Mesendoderm (in vitro differentiated cells): Measurements from ENCODE around the gene KIAA1549.
"Not testable (repeated sequence)": the region's sequence is repeated elsewhere in the genome, so short reads cannot be mapped to it uniquely, and the experiment has no call there.

Experiments
- DNase-seq: peaks from one replicate; pipeline ENCODE4 v3.0.0; 2013
- H2AK5ac ChIP-seq: 2 replicates; pipeline ENCODE4 v1.6.1; 2013; ENCODE audit warnings: low read length, inconsistent platforms
- H2BK120ac ChIP-seq: 2 replicates; pipeline ENCODE4 v1.6.1; 2013; ENCODE audit warnings: low read depth, mild to moderate bottlenecking, low read length, moderate library complexity, mixed read lengths
- H2BK15ac ChIP-seq: replicated peaks from 2 replicates; pipeline ENCODE4 v1.6.1; 2013; ENCODE audit warnings: low read depth, mild to moderate bottlenecking, moderate library complexity
- H2BK5ac ChIP-seq: 2 replicates; pipeline ENCODE4 v1.6.1; 2013; ENCODE audit warnings: low read length, inconsistent platforms
- H3K18ac ChIP-seq: 2 replicates; pipeline ENCODE4 v1.6.1; 2013; ENCODE audit warnings: mild to moderate bottlenecking, low read length, mixed read lengths
- H3K23ac ChIP-seq: one replicate; pipeline ENCODE4 v1.6.1; 2013; ENCODE audit warnings: low read length
- H3K27ac ChIP-seq: 2 replicates; pipeline ENCODE4 v1.5.1; 2013; ENCODE audit warnings: low read depth, mild to moderate bottlenecking, inconsistent platforms, low read length, moderate library complexity
- H3K27me3 ChIP-seq: 2 replicates; pipeline ENCODE4 v1.6.1; 2013; ENCODE audit warnings: low read length, control low read depth, mild to moderate bottlenecking, inconsistent platforms; ENCODE audit not compliant: insufficient read depth, poor library complexity
- H3K36me3 ChIP-seq: 2 replicates; pipeline ENCODE4 v1.6.1; 2013; ENCODE audit warnings: low read length, inconsistent platforms; ENCODE audit not compliant: control insufficient read depth, insufficient read depth
- H3K4ac ChIP-seq: one replicate; pipeline ENCODE4 v1.6.1; 2013; ENCODE audit warnings: low read depth, mild to moderate bottlenecking, low read length, moderate library complexity
- H3K4me1 ChIP-seq: 2 replicates; pipeline ENCODE4 v1.6.1; 2013; ENCODE audit warnings: low read depth, low read length, inconsistent platforms; ENCODE audit not compliant: control insufficient read depth
- H3K4me2 ChIP-seq: 2 replicates; pipeline ENCODE4 v1.6.1; 2013; ENCODE audit warnings: low read length
- H3K4me3 ChIP-seq: 2 replicates; pipeline ENCODE4 v1.5.1; 2013; ENCODE audit warnings: mild to moderate bottlenecking, low read length
- H3K56ac ChIP-seq: one replicate; pipeline ENCODE4 v1.6.1; 2013; ENCODE audit warnings: low read length
- H3K79me1 ChIP-seq: 2 replicates; pipeline ENCODE4 v1.6.1; 2013; ENCODE audit warnings: low read length, inconsistent platforms
- H3K79me2 ChIP-seq: 2 replicates; pipeline ENCODE4 v1.6.1; 2013; ENCODE audit warnings: mild to moderate bottlenecking, low read length; ENCODE audit not compliant: control insufficient read depth, insufficient read depth
- H3K9ac ChIP-seq: 2 replicates; pipeline ENCODE4 v1.6.1; 2013; ENCODE audit warnings: low read length, inconsistent platforms
- H4K5ac ChIP-seq: one replicate; pipeline ENCODE4 v1.6.1; 2013; ENCODE audit warnings: low read length
- H4K8ac ChIP-seq: one replicate; pipeline ENCODE4 v1.6.1; 2013; ENCODE audit warnings: low read depth, mild to moderate bottlenecking, control low read depth, low read length, moderate library complexity
- WGBS: extraction: QIAGEN DNeasy Blood & Tissue Kit; methylation state at CpG from one replicate; pipeline ENCODE4 v1.1.7; 2013; ENCODE audit warnings: low lambda C conversion rate, missing lambda C conversion rate; ENCODE audit not compliant: insufficient coverage; ENCODE audit errors: extremely low coverage; 5-methylcytosine and 5-hydroxymethylcytosine counted together

KIAA1549 gene

GRCh38 chr7:138979226-138979979, 1.8 kb downstream of the KIAA1549 start:
- peaks cover 19% of the 10 kb centered on the region for H3K4me1 ChIP-seq
- no peak overlapping the region for H3K4ac ChIP-seq
- H3K79me2 ChIP-seq, result peaks cover 6% of the 10 kb centered on the region
- H2BK120ac ChIP-seq, result no peak overlapping the region
- no peaks in the 10 kb centered on the region for H3K27me3 ChIP-seq
- no CpG with 5 or more reads among the region's 6 CpGs for WGBS
- no peak overlapping the region for H4K8ac ChIP-seq
- H3K4me2 ChIP-seq, result no peak overlapping the region
- H4K5ac ChIP-seq, result no peak overlapping the region
- no peak overlapping the region for H3K4me3 ChIP-seq
- no peaks in the 10 kb centered on the region for H3K36me3 ChIP-seq
- peaks cover 9% of the 10 kb centered on the region for H3K79me1 ChIP-seq
- peak overlapping the region; percentile 44 for H3K56ac ChIP-seq
- H2BK15ac ChIP-seq, result no peak overlapping the region
- H3K23ac ChIP-seq, result no peak overlapping the region
- H2BK5ac ChIP-seq, result no peak overlapping the region
- no peak overlapping the region for H2AK5ac ChIP-seq
- no peak overlapping the region for H3K18ac ChIP-seq
- DNase-seq, result peak; percentile 33
- H3K27ac ChIP-seq, result no peak overlapping the region
- peak overlapping the region; percentile 73 for H3K9ac ChIP-seq

DNA sequence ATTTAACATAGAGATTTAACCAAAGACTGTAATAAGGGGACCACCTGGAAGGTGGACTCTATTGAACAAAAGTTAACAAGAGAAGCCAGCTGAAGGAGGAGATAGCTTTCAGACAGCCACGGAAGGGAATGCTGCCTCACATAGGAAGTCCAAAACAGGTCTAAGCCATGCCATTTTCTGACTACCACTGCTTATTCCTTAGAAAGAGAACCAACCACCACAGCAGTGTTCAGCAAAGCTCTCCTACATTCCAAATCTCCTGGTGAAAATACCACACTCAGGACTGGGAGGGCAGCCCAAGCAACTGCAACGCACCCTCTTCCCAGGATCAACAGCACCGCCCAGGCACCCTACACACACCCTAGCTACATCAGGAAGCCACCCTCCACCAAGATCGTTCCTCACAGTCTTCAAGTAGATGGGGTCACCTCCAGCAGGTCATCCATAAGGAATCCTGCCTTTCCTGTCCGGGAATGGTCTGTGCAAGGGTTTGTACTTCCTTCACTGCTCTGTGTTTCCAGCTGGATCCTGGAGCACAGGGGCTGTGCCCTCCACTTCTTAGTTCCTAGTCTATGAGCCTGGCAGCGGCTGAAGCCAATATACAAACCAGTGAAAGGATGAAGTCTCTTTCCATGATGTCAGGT, 2.5 kb downstream of the KIAA1549 start:
- Histone ChIP-seq H3K4me2 (no peak overlapping the region), H3K9ac (no peak overlapping the region), H3K27ac (no peak overlapping the region), H2BK120ac (no peak overlapping the region), H2AK5ac (no peak overlapping the region), H3K4ac (no peak overlapping the region), H3K27me3 (no peaks in the 10 kb centered on the region), H2BK15ac (no peak overlapping the region), H3K18ac (no peak overlapping the region), H2BK5ac (no peak overlapping the region), H4K5ac (no peak overlapping the region), H3K79me2 (peaks cover 6% of the 10 kb centered on the region), H3K36me3 (no peaks in the 10 kb centered on the region), H3K56ac (peak overlapping the region; percentile 56), H3K79me1 (peaks cover 9% of the 10 kb centered on the region), H3K23ac (no peak overlapping the region), H3K4me3 (no peak overlapping the region), H4K8ac (no peak overlapping the region), H3K4me1 (peaks cover 20% of the 10 kb centered on the region)
- WGBS, result no CpG with 5 or more reads among the region's 6 CpGs
- no peak for DNase-seq

DNA sequence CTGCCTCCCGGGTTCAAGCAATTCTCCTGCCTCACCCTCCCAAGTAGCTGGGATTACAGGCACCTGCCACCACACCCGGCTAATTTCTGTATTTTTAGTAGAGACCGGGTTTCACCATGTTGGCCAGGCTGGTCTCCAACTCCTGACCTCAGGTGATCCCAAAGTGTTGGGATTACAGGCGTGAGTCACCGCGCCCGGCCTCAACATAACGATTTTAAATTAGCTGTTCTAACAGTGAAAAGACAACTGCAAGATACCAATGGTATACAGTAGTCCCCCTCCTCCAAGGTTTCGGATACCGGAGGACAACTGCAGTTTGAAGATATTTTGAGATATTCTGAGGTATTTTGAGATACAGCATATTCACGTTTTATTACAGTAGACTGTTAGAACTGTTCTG, 5.0 kb downstream of the KIAA1549 start:
- H3K36me3 ChIP-seq, H3K9ac ChIP-seq, H3K4me3 ChIP-seq, H4K8ac ChIP-seq, H2BK120ac ChIP-seq, H2AK5ac ChIP-seq, H3K4ac ChIP-seq, H2BK5ac ChIP-seq, H2BK15ac ChIP-seq, H3K23ac ChIP-seq, H3K56ac ChIP-seq, H3K18ac ChIP-seq, H3K4me2 ChIP-seq, DNase-seq, H3K27me3 ChIP-seq, H3K27ac ChIP-seq, H4K5ac ChIP-seq: not testable (repeated sequence)
- H3K4me1 ChIP-seq, result peaks cover 17% of the 10 kb centered on the region
- no CpG with 5 or more reads among the region's 11 CpGs for WGBS
- peaks cover 13% of the 10 kb centered on the region for H3K79me2 ChIP-seq
- peaks cover 21% of the 10 kb centered on the region for H3K79me1 ChIP-seq

GRCh38 chr7:138975343-138976104, 5.7 kb downstream of the KIAA1549 start:
- Histone ChIP-seq H3K27me3 (no peaks in the 10 kb centered on the region), H3K56ac (no peak overlapping the region), H2BK120ac (no peak overlapping the region), H3K27ac (no peak overlapping the region), H3K79me1 (peaks cover 21% of the 10 kb centered on the region), H2BK5ac (no peak overlapping the region), H3K4me3 (no peak overlapping the region), H3K4ac (no peak overlapping the region), H3K23ac (no peak overlapping the region), H3K18ac (no peak overlapping the region), H3K4me1 (peaks cover 17% of the 10 kb centered on the region), H4K5ac (no peak overlapping the region), H3K4me2 (no peak overlapping the region), H3K36me3 (no peaks in the 10 kb centered on the region), H3K79me2 (peaks cover 13% of the 10 kb centered on the region), H3K9ac (no peak overlapping the region), H2BK15ac (no peak overlapping the region), H4K8ac (no peak overlapping the region), H2AK5ac (no peak overlapping the region)
- no CpG with 5 or more reads among the region's 5 CpGs for WGBS
- peak; percentile 65 for DNase-seq

GRCh38 chr7:138974675-138975292, 6.4 kb downstream of the KIAA1549 start:
- no peaks in the 10 kb centered on the region for H3K36me3 ChIP-seq
- no peak overlapping the region for H3K4me2 ChIP-seq
- no peak overlapping the region for H2BK15ac ChIP-seq
- no peak overlapping the region for H4K5ac ChIP-seq
- H3K4me3 ChIP-seq, result no peak overlapping the region
- no CpG with 5 or more reads among the region's 5 CpGs for WGBS
- H4K8ac ChIP-seq, result no peak overlapping the region
- H2AK5ac ChIP-seq, result no peak overlapping the region
- peaks cover 21% of the 10 kb centered on the region for H3K79me1 ChIP-seq
- H3K4me1 ChIP-seq, result peaks cover 14% of the 10 kb centered on the region
- no peak overlapping the region for H3K23ac ChIP-seq
- H2BK120ac ChIP-seq, result no peak overlapping the region
- H3K56ac ChIP-seq, result no peak overlapping the region
- peaks cover 12% of the 10 kb centered on the region for H3K79me2 ChIP-seq
- no peak overlapping the region for H3K27ac ChIP-seq
- no peak overlapping the region for H3K18ac ChIP-seq
- H3K4ac ChIP-seq, result no peak overlapping the region
- no peak overlapping the region for H3K9ac ChIP-seq
- H3K27me3 ChIP-seq, result no peaks in the 10 kb centered on the region
- no peak for DNase-seq
- H2BK5ac ChIP-seq, result no peak overlapping the region
